ENCODE measurements around the gene PGLYRP2. TPM values are rescaled to one million over a fixed set of nuclear protein-coding genes. Genes with fewer than 3 reads are reported as not detected.

The PGLYRP2 gene
- total RNA-seq, 1 donor from 2014 or later = not detected

DNA sequence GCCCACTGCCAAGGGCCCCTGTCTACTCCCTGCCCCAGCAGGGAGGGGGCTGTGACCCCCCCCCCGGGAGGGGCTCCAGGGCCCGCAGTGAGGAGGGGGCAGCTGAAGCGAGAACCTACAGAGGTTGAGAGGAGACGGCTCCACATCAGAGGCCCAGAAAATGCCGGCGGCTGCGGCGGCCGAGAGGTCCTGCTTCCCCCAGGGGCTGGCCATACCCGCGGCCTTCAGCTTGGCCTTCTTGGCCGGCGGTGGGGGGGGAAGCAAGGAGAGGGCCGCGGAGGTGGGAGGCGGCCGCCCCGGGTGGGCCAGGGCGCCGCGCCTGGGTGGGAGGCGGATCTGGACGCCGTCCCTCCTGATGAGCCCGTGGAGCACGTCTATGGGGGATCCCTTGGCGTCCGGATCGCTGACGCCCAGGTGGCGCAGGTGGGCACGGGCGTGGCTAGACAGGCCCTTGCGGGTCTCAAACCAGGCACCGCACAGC lies 51.3 kb downstream of the PGLYRP2 start:
- intact Hi-C loops (cut with micrococcal nuclease) = no loop called here

DNA sequence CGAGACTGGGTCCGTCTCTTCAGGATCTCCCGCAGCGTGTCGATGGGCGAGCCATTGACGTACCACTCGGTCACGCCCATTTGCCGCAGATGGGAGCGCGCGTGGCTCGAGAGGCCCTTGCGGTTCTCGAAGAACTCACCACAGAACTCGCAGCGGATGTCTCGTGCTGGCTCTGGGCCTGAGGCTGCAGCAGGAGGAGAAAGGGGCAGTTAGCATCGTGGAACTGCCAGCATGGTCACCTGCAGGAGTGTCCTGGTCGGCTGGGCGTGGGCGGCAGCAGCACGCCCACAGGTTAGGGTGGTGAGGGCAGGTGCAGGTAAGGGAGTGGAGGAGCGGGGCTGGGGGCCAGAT lies 52.0 kb downstream of the PGLYRP2 start:
- intact Hi-C loops (cut with micrococcal nuclease) = no loop called here

DNA sequence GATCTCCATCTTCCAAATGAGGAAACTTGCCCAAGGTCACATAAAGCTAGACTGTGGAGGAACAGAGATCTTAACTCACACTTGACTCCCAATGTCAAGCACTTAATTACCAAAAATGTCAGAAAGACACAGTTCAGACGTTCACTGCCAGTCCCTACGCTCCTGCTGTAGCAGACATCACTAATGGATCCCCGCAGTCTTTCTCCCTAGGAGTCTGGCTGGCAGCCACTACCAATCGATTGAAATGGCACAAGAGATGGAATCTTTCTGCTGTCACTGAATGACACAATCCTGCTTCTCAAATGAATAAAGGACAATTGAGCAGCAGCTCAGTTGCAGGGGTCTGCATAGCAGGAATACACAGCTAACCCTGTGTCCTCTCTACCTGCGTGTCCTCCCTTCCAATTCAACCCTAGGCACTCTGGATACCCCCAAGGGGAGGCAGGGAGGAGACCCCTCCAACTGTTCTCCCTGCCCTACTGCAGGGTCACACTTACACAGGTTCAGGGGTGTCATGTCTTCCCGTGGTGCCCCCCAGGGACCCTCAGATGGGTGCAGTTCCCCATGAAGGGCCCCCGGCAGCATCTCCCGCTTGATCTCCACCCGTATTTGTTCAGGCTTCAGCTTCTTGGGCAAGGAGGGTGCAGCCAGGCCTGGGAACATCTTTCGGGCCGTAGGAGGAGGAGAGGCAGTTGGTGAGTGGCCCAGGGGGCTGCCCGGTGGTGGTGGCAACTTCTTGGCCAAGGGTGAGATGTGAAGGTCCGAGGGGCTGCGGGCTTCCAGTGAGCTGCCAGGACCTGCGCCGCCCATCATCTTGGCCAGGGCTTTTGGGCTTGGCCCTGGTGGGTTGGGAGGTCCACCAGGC lies 52.6 kb downstream of the PGLYRP2 start:
- intact Hi-C loops (cut with micrococcal nuclease) = no loop called here

DNA sequence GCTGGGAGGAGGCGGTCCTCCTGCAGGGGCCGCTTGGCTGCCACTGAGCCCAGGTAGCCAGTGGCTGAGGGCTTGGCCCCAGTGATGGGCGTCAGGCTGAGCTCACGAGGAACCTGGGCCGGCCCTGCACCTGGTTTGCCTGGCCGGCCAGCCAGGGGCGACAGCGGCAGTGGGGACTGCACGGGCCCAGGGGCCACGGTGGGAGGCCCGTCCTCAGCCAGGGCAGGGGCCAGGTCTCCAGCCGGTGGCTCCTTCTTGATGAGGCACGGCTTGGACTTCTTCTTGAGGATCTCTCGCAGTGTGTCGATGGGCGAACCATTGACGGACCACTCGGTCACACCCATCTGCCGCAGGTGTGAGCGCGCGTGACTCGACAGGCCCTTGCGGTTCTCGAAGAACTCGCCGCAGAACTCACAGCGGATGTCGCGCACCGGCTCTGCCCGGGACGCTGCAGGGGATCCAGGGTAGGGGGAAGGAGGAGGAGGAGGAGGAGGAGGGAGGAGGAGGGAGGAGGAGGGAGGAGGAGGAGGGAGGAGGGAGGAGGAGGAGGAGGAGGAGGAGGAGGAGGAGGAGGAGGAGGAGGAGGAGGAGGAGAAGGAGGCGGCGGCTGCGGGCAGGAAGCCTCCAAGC lies 53.9 kb downstream of the PGLYRP2 start:
- intact Hi-C loops (cut with micrococcal nuclease) = no loop called here

DNA sequence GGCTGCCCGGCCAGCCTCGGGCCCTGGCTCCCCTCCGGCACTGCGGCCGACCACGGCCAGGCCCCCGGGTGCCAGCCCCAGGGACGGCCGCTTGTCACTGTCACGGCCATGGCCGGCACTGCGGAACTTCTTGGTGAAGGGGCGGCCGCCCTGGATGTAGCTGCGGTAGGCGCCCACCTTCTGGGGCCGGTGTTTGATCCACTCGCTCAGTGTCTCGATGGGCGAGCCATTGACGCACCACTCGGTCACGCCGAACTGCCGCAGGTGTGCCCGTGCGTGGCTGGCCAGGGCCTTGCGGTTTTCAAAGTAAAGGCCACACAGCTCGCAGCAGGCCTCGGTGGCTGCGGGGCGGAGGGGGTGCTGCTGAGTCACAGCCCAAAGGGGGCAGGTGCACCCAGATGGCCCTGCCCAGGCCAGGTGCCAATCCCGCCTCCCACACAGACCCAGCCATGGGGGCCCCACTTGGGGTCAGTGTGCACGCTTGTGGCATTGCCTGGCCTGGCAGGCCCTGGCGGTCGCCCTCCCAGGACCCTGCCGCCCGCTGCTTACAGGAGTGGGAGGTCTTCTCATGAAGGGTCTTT lies 54.5 kb downstream of the PGLYRP2 start:
- intact Hi-C loops (cut with micrococcal nuclease) = no loop called here

DNA sequence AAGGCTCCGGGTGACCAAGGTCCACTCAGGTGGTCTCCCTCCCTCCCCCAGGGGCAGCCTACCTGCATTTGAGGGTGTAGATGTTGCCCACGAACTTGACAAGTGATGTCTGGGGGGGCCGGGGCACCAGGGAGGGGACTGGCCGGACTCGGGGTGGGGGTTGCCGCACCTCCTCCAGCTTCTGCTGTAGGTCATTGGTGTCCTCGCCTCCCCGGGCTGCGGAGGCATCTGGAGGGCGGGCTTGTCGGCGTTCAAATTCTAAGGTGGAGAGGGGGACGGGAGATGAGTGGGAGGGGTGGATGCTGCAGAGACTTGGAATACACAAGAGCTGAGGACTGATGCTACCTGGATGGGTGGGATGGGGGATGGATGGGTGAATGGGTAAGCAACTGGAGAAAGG lies 55.2 kb downstream of the PGLYRP2 start:
- intact Hi-C loops (cut with micrococcal nuclease) = no loop called here

DNA sequence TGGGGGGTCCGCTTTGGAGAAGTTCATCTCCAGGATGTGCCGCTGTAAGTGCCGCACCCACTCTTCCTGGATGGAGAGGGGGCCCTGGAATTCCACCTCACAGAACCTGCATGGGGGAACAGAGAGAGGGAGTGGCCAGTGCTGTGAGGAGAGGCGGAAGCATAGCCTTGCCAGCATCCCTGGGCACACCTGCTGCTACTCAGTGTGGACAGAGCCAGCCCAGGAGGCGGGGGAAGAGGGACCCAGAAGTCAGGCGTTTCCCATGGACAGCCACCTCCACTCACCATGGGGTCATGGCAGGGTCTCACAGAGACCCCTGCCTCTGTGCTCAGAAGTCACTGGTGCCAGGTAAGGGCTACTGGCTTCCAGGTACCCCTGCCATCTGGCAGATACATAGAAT lies 56.2 kb downstream of the PGLYRP2 start:
- intact Hi-C loops (cut with micrococcal nuclease) = no loop called here

DNA sequence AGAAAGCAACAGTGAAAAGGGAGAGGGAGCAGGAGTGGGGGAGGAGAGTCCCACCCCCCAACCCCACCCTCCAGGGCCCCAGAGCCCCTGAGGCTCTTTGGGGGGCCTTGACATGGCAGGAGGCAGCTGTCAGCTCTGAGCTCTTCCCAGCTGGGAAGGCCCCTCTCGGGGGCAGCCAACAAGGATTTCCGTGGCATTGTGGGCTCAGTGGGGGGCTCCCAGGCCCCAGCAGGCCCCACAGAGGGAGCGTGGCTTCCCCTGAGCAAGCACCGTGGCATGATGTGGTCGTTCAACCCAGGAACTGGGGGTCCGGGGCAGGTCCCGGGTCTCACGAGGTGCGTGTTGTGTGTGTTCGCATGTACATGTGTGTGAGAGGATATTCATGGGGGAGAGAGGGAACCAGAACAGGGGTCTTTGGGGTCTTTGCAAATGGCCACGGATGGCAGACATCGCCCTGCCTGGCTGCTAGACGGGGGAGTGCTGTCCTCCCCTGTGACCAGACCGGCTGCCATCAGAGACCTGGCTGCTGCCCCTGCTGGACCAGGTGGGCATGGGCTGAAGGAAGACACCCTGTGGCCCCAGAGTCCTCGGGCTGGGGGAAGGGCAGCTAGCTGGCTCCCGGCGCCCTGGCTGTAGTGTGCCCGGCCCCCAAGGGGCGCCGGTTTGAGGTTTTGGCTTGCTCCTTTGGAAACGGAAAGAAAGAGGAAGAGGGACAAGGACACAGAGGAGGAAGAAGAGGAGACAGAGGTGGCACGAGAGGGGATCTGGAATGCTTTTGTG lies 56.8 kb downstream of the PGLYRP2 start:
- intact Hi-C loops (cut with micrococcal nuclease) = no loop called here

DNA sequence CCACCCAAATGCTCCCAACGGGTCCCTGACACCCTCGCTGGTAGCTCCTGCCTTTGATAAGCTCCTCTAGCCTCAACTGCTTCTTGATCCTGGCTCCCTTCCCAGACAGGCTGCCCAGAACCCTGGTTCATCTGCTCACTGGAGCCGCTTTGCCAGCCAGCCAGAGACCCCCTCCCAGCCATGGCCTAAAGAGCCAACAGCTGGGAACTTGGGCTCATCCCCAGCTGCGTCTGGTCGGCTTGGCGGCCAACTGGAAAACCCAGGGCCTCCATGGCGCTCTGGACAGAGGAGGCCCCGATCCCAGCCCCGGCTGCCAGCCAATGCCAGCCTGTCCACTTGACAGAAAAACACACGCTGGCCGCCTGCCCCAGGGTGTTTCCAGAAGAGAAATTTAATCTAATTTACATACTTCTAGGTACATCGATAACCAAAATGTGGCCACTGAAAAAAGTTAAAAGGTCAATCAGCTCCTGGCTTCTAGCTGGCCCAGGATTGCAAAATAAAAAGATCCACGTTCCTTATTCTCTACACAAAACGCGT lies 57.5 kb downstream of the PGLYRP2 start:
- intact Hi-C loops (cut with micrococcal nuclease) = no loop called here

DNA sequence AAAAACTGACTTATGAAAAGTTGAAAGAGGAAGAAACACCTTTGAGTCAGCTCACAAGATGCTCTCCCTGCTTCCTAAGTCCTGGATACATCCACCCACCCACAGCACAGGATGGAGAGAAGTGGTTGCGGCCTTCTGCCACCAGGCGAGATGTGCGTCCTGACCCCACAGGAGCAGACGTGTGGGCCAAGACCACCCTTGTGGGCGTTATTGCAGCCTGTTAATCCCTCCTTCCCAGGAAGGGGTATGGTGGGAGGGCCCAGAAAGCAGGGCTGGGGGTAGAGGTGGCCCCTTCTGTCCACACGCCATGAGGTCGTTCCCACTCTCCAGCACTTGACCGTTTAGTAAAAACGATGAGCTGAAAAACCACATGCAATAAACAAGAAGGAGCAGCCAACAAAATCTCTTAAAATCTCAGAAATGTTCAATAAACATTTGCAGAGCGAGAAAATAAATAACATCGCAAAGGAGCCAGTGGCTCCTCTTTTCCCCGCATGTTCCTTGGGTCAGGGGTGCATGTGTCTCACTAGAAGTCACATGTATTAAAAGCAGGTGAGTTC lies 58.1 kb downstream of the PGLYRP2 start:
- intact Hi-C loops (cut with micrococcal nuclease) = no loop called here

DNA sequence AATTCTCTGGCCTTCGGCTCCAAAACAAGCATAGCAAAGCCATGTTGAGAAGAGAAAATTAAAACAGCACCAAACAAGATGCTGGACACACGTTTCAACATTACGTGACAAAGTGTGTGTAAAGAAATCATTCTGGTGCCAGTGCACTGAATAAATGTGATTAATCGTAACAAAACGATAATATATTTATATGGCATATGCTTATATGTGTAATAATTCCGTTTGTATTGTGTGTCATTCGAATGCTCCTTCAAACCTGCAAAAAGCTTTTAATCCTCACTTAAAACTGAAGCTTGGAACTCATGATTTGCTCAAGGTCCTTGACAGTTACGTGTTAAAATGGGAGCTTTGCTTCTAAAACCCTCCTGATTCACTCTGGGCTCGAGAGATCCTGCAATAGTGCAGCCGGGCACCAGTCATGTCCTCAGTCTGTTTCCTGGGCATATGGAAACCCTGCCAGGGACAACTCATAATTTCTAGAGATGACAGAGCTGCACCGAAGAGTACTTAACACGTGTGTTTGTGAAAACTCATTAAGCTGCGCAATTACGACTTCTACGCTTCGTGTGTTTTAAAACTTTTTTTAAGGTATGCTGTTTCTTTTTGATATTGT lies 59.8 kb downstream of the PGLYRP2 start:
- intact Hi-C loops (cut with micrococcal nuclease) = loop anchor here (1.0 to 2.0 kb wide), 9 partner anchors 13 to 294 kb away; partner anchors contain the start of genes AKAP8 and BRD4

Other genes with a start within 250 kb of the PGLYRP2 start
- 0.11 TPM in 1 of 2 replicates, not detected in the other for gene EPHX3, start 247.1 kb downstream of the PGLYRP2 start, total RNA-seq
- 115 and 117 TPM in 2 replicates for gene BRD4, start 147.0 kb downstream of the PGLYRP2 start, total RNA-seq
- gene AKAP8, start 99.7 kb downstream of the PGLYRP2 start, total RNA-seq = 57.8 and 60.9 TPM in 2 replicates
- 76.6 and 78.7 TPM in 2 replicates for gene AKAP8L, start 60.5 kb downstream of the PGLYRP2 start, total RNA-seq
- gene WIZ, start 29.5 kb downstream of the PGLYRP2 start, total RNA-seq = 27.3 and 30.7 TPM in 2 replicates
- gene RASAL3, start 15.0 kb downstream of the PGLYRP2 start, total RNA-seq = 113 and 133 TPM in 2 replicates
- gene CYP4F22, start 29.0 kb upstream of the PGLYRP2 start, total RNA-seq = 0.34 and 0.55 TPM in 2 replicates
- not detected in 2 replicates for gene CYP4F8, start 135.7 kb upstream of the PGLYRP2 start, total RNA-seq
- 0.18 and 0.32 TPM in 2 replicates for gene CYP4F3, start 161.4 kb upstream of the PGLYRP2 start, total RNA-seq
- gene CYP4F12, start 193.6 kb upstream of the PGLYRP2 start, total RNA-seq = not detected in 2 replicates
- not detected in 2 replicates for gene OR10H2, start 248.5 kb upstream of the PGLYRP2 start, total RNA-seq

All from T-helper 2 cell treated with Interferon-gamma antibody and Interleukin-4, amounts not matched to agents 100 ng/mL and 5 ng/mL, for 36 hours (primary cell).